Inflammatory macrophage (primary cell): Measurements from ENCODE around the gene MRPL21.
"Not testable (repeated sequence)": the region's sequence is repeated elsewhere in the genome, so short reads cannot be mapped to it uniquely, and the experiment has no call there.

Experiments used
- DNase-seq, 2 donors: peaks; one replicate each; pipeline ENCODE4 v3.0.0-alpha.2; 2020 to 2022

MRPL21 gene

DNA sequence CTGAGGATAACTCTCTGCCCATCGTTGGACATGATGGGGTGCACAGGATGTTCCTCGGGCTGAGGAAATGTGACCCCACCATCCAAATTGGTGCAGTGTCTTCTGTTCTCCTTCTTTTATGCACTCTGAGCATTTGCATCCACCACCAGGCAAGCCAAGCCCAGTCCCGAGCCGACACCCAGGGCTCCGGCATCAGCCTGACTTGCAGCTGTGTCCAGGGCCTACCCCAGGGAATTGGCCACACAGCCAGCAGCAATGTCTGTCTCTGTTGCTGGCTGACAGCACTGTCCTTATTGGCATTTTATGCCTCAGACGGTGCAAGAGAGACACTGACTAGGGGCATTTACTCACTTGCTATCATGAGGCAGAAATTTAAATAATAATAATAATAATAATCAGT lies 36.6 kb downstream of the MRPL21 start:
- DNase-seq: no peak

DNA sequence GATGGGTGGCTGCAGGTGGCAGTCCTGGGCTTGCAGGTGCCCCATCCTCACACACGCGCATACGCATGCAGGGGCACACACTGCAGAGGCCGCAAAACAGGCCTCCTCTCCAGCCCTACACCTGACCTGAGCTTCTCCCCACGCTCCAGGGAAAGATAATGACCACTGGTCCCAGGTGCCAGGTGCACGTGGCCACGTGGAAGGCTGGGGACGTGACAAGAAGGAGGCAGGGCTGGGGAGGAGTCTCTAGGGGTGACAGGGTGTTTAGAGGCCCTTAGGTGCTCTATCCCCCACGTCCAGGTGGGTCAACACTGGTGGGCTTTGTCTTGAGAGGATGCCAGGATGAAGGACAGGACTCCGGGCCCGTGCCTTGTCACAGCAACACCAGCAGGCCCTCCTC lies 38.4 kb downstream of the MRPL21 start:
- no peak for DNase-seq

- no peak for DNase-seq
These were observed 39.9 kb downstream of the MRPL21 start for GRCh38 chr11:68863553-68864265.

GRCh38 chr11:68862421-68862820 lies 41.2 kb downstream of the MRPL21 start:
- DNase-seq: no peak

GRCh38 chr11:68859123-68859522 lies 44.5 kb downstream of the MRPL21 start:
- DNase-seq: no peak

DNA sequence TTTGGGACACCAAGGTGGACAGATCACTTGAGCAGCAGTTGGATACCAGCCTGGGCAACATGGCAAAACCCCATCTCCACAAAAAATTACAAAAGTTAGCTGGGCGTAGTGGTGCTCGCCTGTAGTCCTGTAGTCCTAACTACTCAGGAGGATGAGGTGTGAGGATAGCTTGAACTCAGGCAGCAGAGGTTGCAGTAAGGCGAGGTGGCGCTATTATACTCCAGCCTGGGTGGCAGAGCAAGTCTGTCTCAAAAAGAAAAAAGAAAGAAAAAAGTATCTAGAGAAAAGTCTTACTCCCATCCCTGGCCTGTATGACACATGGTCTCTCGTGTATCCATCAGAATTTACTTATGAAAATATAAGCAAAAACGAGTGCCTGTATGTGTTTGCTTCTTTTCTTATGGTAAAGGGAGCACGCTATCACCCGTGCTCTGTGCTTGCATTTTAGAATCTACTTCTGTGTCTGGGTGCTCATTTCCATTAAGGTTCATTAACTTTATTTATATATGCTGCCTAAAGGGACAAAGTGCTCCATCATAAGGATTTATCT lies 46.5 kb downstream of the MRPL21 start:
- no peak for DNase-seq

DNA sequence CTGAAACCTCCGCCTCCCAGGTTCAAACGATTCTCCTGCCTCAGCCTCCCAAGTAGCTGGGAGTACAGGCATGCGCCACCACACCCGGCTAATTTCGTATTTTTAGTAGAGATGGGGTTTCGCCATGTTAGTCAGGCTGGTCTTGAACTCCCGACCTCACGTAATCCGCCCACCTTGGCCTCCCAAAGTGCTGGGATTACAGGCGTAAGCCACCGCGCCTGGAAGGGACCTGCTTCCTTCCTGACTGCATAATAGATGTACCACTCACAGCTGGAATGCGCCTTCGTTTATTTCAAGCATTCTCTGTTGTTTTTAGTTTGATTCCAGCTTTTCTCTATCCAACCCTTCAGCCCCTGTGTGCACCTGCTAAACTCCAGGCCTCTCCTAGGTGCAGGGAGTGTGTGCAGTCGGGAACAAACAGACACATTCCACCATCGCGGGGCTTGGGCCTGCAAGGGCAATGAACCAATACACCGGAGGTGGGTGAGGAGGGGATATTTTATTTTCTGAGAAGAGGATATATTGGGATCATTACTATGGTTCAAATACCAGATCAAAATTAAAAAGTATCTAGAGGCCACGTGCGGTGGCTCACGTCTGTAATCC lies 47.1 kb downstream of the MRPL21 start:
- DNase-seq: not testable (repeated sequence)

- DNase-seq: peak; percentile 48 to 73
These were observed 48.2 kb downstream of the MRPL21 start for GRCh38 chr11:68855205-68855981.

- DNase-seq: no peak
These were observed 49.2 kb downstream of the MRPL21 start for GRCh38 chr11:68854273-68854958.

DNA sequence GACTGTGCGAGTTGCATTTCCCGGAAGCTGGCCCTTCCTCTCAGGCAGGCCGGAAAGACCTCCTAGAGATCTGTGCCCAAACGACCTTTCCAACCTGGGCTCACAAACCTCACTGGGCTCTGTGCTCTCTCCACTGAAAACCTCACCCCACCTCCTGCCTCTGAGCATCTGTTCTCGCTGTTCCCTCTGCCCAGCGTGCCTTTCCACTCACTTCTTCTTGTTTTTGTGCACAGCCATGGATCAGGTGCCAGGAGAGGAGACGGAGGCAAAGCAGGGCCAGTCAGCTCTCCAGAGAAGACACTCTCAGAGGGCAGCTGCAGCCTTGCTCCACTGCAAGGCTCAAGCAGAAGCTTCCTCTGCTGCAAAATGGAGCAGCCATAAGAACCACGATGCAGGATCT lies 51.0 kb downstream of the MRPL21 start:
- DNase-seq: no peak

- DNase-seq: no peak
These were observed 55.2 kb downstream of the MRPL21 start for GRCh38 chr11:68848429-68848828.

DNA sequence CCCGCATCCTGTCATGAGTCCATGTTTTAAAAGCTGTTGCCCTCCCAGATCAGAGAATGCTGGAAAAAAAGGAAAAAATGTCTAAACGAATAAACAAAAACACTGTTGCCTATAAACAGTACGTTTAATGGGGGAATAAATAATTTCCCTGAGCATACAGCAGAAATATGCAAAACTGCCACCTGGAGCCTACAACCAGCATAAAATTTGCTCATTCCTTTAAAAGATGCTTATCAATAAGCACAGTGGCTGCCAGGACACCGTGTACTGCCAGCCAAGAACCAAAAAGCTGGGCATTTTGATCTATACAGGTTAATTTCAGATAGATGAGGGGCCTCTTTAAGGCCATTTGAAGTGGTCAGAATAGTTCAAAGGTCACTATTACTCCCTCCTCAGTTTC lies 56.2 kb downstream of the MRPL21 start:
- DNase-seq: no peak

DNA sequence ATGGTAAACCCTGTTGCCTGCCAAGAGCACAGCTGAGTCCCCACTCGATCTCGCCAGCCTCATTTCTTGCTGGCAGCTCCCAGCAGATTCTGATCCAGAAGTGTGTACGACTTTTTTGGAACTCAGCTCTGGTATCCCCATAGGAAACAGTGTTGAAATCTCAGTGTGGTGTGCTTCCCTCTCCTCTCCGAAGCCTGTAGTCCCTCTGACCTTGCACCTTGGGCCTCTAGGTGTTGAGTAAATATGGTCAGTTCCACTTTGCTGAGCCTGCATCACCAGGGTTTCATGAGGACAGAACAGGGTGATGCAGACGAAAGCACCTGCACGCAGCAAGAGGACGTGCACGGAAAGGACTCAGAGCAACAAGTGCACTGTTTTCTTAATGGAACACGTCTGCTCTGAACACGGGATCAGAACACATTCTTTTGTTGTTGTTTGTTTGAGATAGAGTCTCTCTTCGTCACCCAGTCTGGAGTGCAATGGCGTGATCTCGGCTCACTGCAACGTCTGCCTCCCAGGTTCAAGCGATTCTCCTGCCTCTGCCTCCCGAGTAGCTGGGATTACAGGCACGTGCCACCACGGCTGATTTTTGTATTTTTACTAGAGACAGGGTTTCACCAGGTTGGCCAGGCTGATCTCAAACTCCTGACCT lies 58.2 kb downstream of the MRPL21 start:
- DNase-seq: no peak

- no peak for DNase-seq
These were observed 58.8 kb downstream of the MRPL21 start for GRCh38 chr11:68844801-68845200.

GRCh38 chr11:68844376-68844775 lies 59.3 kb downstream of the MRPL21 start:
- DNase-seq: no peak

- DNase-seq: peak; percentile 46 to 63
These were observed 59.8 kb downstream of the MRPL21 start for GRCh38 chr11:68843703-68844312.

GRCh38 chr11:68843052-68843561 lies 60.5 kb downstream of the MRPL21 start:
- no peak for DNase-seq

DNA sequence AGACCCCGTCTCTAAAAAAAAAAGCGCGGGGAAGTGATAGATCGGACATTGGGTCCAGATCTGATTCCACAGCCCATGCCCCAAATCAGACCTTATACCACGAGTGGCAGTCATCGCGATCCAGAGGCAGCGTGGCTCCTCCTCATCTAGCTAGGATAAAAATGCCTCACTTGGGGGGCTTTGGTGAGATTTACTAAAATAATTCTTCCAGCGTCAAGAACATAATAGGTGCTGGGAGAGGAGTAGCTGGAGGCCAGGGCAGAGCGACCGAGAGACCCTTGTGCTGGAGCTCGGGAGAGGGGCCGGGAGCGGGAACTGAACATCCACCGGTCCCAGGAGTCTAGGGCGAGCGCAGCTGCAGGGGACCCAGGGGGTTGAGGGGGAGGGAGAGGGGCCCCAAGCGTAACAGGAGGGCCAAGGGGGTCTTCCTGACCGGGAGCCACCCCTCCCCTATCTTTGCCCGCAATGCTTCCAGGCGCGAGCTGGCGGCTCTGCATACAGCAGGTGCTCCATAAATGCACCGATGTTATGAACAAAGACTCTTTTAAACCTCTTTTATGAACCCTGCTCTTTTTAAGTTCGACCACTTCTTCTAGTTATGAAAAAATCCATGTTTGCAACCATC lies 61.1 kb downstream of the MRPL21 start:
- DNase-seq: no peak

DNA sequence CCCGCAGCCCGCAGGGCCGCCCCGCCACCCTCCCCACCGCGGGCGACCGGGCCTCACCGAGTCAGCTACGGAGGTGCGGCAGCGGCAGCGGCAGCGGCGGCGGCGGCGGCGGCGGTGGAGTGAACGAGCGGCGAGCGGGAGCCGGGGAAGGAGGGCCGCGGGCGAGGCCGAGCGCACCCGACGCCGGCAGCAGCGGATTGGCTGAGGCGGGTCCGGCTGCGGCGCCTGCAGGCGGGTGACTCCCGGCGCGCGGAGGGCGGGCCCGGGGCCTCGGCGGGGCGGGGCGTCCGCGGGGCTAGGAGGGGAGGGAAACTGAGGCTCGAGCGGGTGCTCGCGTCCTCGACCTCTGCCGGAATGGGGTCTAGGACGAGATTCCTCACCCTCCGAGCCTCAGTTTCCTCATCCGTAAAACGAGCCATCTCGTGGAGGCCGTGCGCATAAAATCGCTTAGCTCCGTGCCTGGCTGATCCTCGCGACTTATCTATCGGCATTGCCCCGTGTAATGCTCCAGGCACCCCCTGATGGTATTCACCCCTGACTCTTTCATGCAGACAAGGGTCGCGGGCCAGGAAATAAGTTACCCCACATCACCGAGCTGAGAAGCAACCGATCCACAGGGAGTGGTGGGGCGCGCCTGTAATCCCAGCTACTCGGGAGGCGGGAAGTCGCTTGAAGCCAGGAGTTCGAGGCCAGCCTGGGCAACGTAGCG lies 61.8 kb downstream of the MRPL21 start, which contains the start of gene CPT1A:
Gene CPT1A, minus strand, starts transcription at position 199 of the 709 bp plus-strand sequence. CDS start 26,442 bp downstream, outside the sequence.
- DNase-seq: peak; percentile 57 to 79
